Germinal center (tissue), 1 donor: ENCODE data around the gene EXOC4.
"Not testable (repeated sequence)": the region's sequence is repeated elsewhere in the genome, so short reads cannot be mapped to it uniquely, and the experiment has no call there.

Experiments
- DNase-seq: peaks from one replicate; pipeline ENCODE4 v3.0.0; 2012; ENCODE audit warnings: mixed read lengths, low spot score

EXOC4 gene

DNA sequence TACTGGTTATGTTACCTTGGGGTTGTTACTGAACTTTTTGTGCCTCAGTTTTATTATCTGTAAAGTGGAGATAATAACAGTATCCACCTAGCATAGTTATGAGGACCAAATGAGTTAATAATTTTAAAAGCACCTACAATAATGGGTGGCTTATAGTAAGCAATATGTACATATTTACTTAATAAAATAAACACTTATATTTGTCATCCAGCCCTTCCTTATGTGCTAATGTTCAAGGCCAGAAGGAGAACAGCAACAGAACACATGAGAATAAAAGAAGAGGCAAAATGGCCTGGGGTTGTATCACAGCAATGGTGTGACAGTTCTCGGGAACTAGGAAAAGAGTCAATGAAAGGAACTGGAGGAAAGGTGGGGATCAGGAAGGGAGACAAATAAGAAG, 618.9 kb downstream of the EXOC4 start:
- no peak for DNase-seq

DNA sequence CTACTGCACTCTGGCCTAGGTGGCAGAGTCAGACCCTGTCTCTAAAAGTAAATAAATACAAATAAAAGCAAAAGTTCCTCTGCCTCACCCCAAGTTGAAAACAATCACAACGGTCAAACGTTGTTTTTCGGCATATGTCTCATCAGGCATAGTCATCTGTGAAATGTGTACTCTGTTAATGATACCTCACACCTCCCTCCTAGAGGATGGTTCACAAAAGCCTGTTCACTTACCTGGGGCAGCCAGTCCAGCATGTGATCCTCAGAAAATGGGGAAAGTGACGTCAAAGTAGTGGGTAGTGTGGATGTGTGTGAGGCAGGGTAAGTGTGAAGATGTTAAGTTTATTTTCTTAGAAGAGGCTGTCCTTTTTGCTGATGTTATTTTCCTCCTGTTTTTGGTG, 620.3 kb downstream of the EXOC4 start:
- no peak for DNase-seq

DNA sequence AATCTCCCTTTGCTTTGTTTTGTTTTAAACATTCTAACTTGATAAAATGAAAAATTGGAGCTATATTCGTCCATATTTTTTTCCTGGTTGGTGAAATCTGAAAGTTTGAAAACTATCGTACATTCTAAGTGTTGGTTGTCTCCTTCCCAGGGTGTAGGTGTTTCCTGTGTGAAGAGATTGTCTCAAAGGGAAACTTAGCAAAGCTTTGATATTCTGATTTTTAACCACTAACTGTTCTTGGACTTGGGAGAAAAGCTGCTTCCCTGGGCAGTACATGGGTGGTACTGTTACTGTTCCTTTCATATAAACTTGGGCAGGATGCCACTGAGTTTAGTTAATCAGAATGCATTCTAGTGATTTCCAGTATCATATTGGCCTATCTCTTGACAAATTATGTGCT, 620.8 kb downstream of the EXOC4 start:
- no peak for DNase-seq

DNA sequence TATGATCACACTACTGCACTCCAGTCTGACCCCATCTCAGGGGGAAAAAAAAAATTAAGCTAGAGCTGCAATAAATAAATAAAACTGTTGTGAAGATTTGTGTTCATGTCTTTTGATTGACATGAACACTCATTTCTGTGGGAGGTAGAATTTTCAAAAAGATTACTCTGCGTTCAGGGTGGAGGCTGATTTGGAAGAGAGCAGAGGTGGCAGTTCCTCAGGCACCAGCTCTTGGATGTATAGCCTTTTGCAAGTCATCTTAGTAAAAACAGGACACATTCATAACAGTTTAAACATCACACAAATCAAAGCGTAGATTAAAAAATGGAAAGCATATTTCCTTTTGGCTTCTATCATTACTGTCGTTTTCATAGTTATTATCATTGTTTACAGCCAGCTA, 630.7 kb downstream of the EXOC4 start:
- no peak for DNase-seq

DNA sequence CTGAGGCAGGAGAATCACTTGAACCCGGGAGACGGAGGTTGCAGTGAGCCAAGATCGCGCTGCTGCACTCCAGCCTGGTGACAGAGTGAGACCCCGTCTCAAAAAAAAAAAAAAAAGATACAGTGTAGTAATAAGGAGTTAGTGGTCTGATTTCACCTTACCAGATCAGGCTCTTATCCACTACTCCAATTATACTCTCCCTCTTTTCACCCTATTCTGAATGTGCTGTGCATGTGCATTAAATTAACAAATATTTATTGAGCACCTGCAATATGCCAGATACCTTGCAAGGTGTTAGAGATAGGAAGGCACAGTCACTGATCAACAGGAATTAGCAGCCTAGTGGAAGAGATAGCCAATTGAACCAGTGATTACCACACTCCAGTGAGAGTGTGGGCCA, 632.3 kb downstream of the EXOC4 start:
- no peak for DNase-seq

DNA sequence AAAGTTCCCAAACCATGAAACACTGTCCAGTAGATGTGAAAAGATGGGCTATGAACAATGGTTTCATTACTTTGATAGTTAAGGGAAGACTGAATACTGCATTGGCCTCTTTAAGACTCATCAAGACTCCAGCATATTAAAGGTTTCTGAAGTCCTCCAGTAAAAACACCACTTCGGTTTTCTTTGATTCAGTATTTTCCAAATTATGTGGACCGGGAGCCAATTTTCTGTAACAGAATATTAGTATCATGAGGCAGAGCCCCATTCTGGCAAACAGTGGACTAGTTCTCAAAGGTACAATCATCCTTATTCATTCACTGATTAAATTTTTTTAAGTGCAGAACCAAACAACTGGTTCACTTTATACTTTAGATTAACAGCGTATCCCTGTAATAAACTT, 633.2 kb downstream of the EXOC4 start:
- no peak for DNase-seq

DNA sequence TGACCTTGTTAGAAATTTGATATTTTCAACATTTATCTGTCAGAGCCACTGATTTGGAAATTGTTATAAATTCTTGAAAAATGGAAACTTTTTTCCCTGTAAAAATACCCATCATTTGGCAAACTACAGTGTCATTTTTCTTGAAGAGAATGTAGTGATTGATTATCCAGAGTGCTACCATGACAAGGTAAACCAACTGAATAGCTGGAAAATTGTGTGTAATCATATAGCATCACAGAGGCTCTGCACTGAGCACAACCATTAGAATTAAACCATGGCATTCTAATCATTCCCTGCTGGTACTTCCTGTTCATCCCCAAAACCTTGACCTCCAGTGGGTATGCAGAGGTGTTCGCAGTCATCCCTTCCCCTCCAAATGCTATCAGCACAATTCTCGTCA, 633.9 kb downstream of the EXOC4 start:
- no peak for DNase-seq

DNA sequence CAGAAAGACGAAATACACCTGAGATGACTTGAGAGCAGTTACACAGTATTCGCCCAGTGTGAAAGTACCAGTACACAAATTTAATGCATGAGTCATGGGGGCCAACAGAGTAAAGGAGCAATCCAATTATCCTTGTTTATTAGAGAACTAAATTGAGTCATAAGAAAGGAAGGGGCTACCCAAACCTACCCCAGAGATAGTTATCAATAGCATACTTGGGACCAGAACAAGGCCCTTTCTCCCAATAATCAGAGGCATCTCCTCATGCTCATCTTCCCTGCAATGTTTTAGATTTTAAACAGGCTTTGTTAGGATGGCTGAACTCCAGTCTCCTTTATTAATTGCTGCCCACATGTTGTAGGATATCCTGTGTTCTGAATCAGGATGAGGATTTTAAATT, 634.6 kb downstream of the EXOC4 start:
- no peak for DNase-seq

DNA sequence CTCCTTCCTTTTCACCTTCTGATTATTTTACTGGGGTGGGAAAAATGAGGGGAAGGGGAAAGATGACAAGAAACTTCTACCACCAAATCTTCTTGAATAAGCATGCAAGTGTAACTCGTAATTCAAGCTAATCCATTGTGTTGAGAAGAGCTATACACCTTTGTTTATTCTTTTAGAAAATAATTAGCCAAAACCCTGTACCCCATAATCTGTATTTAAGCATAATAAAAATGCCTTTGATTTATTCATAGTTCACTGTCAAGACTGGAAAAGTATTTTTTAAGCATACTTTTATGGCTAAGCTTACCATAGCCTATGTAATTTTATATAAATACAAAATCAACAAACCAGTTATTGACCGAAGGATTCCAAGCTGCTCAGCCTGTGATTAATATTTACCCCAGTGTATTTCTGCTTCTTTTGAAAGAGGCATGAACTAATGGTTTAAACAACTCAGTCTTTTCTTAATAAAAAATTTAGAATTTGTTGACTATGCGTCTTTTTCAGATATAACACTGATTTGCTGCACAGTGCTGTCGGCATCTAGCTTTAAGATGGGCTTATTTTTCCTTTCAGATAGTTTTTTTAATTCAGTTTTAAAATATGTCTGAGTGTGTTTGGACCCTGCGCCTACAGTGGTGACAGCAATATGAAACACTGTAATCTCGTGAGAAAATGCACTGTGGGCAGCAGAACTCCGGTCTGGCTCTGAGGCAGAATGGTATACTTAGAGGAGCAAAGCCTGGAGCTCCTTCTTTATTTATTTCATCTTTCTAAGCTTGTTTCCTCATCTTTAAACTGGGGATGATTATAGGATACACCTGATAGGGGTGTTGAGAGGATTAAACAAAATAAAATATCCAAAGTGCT, 635.4 kb downstream of the EXOC4 start:
- DNase-seq: no peak

DNA sequence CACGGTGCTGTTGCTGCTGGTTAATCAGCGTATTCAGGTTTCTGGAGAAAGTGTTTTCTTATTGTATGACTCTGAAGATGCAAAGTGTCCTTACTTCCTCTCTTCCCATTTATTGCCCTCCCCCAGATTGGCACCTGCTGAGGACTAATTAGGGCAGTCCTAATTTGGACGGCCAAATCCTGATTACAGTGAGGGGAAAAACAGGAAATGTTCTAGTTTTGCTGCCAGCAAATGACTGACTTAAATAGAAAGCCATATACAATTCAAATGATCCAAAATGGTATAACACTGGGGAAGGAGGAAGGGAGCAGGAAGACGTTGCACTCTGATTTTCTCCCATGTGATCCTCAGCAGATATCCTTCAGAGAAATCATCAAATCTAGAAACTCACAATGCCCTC, 651.9 kb downstream of the EXOC4 start:
- no peak for DNase-seq

DNA sequence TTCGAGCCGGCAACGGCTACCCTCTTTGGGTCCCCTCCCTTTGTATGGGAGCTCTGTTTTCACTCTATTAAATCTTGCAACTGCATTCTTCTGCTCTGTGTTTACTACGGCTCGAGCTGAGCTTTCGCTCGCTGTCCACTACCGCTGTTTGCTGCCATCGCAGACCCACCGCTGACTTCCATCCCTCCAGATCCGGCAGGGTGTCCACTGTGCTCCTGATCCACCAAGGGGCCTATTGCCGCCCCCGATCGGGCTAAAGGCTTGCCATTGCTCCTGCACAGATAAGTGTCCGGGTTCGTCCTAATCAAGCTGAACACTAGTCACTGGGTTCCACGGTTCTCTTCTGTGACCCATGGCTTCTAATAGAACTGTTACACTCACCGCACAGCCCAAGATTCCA, 653.7 kb downstream of the EXOC4 start:
- DNase-seq: not testable (repeated sequence)

DNA sequence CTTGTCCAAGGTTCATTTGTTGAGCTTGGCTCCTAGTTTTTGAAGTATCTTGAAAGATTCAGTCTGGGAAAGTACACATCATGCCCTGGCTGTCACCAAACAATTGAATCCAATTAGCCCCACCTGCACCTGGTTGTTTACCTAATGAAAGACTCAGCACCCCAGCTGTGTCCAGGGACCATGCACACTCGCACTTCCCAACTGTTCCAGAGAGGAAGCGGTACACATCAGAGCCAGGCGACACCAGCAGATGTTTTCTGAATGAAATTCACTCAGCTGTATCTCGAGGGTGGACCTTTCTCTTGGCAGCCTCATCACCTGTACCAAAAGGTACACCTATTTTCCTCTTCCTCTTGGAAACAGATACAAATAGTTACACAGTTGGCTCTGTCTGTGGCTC, 657.9 kb downstream of the EXOC4 start:
- DNase-seq: no peak

DNA sequence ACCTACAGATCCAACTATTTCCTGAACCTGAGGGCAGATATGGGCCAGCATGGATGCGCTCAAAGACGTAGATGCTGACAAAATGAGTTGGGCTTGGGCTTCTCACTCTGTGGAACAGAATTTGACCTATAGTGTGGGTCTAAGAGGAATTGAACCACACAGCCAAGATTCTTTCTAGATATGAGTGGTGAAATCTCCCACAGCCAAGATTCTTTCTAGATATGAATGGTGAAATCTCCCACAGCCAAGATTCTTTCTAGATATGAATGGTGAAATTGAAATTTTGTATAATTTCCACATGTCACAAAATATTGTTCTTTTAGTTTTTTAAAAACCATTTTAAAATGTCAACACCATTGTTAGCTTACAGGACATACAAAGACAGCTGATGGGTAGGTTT, 658.8 kb downstream of the EXOC4 start:
- DNase-seq: no peak

DNA sequence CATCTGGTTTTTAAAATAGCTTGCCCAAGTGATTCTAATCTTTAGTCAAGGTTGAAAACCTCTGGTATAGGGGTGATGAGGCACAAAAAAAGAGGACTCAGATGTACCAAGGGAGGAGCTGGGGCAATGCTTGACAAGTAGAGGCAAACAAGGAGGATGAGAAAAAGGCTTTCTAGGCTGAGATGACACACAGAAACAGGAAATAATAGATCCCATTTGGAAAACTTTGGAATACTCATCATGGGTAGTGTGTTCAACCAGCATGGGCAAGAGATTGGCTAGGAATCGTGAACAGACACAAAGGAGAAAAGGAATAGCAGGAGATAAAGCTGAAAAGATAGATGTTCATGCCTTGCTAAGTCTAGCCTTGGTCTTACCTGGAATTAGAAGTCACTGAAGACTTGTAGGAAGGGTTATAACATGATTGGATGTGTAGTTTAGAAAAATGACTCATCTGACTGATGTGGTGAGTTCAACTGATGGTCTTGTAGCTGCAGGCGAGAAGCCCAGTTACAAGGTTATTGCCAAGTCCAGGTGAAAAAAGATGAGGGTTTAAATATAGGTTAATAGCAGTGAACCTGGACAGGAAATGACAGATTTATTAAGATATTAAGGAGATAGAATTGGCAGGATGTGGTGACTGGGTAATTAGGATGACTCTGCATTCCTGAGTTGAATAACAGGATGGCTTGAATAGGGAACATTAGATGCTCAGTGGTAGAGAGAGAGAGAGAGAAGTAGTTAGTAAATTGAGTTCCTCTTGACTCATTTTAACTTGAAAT, 660.2 kb downstream of the EXOC4 start:
- no peak for DNase-seq

DNA sequence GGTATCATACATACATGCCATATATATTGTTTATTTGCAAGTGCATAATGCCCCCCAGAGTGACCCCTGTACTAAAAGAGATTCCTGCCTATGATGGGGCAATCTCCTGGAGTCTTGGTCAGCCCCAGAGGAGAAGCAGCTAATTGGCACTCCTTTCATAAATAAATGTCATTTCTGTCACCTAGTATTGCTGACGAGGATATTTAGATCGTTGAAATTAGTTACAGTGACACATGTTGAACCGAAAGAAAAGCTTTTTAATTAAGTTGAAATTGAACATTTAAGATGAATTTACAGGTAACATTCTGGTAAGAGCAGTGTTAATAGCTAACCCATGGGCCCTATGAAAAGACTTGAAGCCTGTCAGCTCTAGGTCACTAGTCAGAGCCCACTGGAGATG, 663.7 kb downstream of the EXOC4 start:
- DNase-seq: no peak

DNA sequence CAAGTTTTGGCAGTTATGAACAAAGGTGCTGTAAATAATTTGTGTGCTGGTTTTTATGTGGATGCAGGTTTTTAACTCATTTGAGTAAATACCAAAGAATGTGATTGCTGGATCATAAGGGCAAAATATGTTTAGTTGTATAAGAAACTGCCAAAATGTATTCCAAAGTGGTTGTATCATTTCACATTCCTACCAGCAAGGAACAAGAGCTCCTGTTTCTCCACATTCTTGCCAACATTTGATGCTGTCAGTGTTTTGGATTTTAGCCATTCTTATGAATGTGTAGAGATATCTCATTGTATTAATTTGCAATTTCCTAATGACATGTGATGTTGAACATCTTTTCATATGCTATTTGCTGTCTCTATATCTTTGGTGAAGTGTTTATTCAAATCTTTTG, 666.9 kb downstream of the EXOC4 start:
- no peak for DNase-seq

DNA sequence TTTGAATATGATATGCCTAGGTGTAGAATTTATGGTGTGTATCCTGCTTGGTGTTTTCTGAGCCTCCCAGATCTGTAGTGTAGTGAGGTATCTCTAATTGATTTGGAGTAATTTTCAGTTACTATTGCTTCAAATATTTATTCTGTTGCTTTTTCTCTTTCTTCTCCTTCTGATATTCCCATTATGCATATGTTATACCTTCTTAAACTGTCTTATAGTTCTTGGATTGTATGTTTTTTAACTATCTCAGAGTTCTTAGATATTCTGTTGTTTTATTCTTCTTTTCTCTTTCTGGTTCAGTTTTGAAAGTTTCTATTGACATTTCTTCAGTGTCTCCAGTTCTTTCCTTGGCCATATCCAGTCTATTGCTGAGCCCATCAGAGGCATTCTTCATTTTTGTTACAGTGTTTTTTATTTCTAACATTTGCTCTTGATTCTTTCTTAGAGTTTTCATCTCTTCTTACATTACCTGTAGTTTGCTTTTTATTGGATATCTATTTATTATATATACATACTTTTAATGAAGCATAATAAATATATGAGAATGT, 668.8 kb downstream of the EXOC4 start:
- no peak for DNase-seq

DNA sequence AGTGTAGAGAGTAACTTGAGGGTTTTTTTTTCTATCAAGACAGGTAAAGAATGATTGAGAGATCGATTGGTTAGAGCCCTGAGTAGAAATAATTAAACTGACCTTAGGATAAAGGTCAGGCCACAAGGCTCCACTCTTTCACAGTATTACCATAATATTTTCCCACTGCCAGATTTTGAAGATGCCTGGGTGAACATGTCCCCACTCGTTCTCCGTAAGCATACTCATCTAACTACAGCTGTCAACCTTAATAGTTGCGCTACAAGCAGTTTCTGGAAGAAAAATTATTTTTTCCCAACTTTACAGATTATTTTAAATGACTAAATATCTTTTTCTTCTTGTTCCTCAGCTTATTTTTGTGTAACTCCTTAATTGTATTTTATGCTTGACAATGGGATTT, 671.1 kb downstream of the EXOC4 start:
- no peak for DNase-seq

DNA sequence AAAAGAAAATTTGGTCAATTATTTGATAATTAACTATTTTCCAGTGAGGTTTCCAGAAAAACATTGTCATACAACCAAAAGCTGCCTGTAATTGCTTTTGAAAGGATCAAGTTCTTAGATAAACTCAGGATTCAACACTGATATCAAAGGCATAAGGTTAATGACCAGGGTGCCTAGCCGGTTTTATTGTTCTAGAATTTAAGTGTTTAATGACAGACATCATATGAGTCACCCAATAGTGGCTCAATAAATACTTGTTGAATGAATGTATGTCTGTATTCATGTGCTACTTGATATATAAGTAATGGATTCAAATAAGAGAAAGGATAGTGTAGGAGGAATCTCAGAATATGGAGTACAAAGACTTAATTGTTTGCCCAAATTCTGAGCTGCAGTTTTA, 678.2 kb downstream of the EXOC4 start:
- no peak for DNase-seq

DNA sequence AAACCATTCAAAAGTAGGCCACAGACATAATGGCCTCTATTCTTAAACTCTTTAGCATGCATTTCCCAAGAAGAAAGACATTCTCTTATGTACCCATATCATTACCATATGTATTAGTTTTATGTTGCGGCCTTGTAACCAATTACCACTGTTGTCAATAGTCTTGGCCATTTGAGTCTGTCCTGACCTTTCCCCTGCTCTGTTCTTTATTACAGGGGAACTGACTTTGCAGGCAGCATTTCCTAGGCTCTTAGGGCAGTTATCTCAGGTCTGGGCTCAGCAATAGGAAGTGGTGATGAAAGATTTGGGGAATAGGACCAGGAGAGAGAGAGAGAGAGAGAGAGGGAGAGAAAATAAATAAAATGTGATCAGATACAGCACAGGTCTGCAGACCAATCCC, 679.7 kb downstream of the EXOC4 start:
- no peak for DNase-seq

DNA sequence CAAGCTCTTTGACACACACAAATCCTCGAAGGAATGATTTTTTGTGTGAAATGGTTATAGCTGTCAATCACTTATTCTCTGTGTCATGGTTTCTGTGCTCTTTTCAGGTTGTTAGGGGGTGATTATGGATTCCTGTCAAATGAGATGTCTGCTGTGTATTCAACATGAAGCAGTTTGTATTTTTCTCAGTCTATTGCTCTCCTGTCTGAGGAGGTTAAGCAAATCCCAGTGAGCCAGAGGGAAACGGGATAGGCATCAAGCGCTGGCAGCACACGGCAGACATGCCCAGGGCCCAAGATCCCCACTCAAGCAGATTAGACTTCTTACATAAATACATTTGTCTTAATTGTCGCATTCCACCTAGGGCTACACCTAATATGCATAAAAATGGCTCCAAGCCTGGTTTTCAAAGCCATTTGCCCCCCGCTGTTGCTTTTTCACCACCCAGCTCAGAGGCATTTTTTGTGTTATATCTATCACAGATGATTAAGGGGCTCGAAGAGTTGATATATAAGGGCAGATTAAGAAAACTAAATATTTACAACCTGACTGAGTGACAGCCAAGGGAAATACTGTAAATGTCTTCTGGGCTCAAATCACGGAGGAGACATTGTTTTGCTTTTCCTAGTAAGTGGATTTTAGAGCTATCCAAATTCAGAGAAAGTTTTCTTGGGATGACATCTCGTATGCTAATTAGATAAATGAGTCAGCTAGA, 681.5 kb downstream of the EXOC4 start:
- no peak for DNase-seq

DNA sequence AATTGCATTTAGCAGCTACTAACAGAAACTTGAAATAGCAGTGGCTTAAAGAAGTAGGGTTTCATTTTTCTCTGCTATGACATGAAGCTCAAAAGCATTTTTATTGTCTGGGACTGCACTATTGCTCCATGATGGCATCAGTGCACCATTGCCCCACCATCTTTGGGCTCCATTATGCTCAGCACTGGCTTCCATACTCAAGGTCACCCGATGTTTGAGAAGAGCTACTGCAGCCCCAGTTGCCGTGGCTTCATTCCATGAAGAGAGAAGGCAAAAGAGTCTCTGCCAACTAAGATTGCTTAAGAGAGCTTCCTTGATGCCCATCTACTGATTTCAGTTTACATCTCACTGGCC, 682.1 kb downstream of the EXOC4 start:
- DNase-seq: no peak

DNA sequence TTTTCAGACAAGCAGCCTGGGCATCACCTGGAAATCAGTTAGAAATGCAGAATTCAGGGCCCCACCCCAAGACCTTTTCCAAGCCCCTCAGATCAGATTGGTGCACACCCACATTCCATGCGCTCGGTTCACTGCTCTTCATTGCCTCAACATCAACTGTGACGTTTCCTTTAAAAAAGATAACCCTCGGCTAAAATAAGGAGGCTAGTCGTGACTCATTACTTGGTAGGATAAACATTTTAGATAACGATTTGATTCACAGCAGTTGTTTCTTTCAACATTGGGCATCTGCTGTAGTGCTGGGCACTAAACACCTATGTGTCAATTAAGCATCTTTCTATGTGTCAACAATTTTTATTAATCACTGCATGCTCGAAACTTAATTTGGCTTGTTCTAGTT, 683.2 kb downstream of the EXOC4 start:
- no peak for DNase-seq
